ENCODE results near the gene ESR1.

ESR1 gene

DNA sequence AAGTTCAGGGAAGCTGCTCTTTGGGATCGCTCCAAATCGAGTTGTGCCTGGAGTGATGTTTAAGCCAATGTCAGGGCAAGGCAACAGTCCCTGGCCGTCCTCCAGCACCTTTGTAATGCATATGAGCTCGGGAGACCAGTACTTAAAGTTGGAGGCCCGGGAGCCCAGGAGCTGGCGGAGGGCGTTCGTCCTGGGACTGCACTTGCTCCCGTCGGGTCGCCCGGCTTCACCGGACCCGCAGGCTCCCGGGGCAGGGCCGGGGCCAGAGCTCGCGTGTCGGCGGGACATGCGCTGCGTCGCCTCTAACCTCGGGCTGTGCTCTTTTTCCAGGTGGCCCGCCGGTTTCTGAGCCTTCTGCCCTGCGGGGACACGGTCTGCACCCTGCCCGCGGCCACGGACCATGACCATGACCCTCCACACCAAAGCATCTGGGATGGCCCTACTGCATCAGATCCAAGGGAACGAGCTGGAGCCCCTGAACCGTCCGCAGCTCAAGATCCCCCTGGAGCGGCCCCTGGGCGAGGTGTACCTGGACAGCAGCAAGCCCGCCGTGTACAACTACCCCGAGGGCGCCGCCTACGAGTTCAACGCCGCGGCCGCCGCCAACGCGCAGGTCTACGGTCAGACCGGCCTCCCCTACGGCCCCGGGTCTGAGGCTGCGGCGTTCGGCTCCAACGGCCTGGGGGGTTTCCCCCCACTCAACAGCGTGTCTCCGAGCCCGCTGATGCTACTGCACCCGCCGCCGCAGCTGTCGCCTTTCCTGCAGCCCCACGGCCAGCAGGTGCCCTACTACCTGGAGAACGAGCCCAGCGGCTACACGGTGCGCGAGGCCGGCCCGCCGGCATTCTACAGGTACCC lies at the start of gene ESR1:
Gene ESR1, plus strand, starts transcription at position 170 of the 858 bp plus-strand sequence. Its CDS starts 231 bp downstream, at position 401.
- FAIRE-seq = no peak

DNA sequence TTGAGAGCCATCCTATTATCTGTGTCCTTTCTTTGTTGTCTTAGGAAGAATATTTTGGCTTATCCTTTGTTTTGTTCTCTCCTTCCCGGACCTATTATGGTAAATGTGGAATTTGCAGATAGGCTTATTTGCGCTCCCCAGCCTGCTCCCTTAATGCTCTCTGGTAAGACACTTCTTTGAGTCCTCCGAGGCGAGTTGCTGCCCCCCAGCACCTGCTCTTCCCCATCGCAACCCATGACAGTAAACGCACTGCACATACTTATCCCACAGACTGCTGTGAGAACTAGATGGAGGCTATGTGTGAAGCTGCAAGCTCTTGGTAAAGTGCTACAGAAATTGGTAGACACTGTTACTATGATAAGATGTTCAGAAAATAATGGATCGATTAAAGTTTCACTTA lies 47.0 kb upstream of the ESR1 start:
- no peak for FAIRE-seq

DNA sequence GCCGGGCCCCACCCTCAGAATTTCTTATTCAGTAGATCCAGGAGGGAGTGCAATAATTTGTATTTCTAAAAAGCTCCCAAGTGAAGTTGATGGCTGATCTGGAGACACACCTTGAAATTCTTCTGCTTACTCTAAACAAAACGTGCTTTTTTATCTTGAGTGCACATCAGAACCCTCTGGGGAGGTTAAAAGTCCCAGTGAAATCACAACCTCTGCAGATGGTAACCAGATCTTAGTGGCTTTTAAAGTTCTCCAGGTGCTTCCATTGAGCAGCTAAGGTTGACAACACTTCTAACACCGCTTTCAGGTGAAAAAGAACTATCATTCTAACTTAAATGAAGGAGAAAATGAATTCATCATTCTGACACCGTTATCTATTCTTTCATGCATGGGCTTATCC lies 45.6 kb upstream of the ESR1 start:
- FAIRE-seq = no peak

DNA sequence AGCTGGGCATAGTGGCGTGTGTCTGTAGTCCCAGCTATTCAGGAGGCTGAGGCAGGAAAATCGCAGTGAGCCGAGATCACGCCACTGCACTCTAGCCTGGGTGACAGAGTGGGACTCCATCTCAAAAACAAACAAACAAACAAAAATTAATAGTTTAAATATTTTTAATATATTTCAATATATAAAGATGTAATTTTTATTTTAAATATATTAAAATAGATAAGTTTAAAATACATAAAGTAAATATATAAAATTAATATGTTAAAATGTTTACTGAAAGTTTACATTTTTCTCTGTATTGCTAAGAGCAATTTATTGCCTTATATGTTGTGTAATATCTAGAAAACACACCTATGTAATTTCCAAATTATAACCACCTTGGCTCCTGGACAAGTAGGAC lies 44.7 kb upstream of the ESR1 start:
- FAIRE-seq = no peak

DNA sequence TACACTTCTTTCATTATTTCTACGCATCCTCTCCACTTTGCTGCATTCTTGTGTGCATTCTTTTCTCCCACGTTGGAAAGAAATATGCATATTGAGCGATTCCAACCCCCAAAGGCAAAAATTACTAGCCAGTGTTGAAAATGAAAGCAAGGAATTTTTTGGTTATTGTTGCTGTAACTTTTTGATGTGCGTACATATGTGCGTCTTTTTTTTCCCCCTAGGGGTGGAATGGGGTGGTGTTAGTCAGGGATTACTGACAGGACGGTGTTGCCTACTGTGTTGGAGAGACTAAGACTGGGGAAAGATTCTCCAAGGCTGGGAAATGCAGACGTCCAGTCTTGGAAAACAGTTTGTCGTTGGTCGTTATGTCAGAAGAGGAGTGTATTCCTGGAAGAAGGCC lies 44.2 kb upstream of the ESR1 start:
- FAIRE-seq = no peak

DNA sequence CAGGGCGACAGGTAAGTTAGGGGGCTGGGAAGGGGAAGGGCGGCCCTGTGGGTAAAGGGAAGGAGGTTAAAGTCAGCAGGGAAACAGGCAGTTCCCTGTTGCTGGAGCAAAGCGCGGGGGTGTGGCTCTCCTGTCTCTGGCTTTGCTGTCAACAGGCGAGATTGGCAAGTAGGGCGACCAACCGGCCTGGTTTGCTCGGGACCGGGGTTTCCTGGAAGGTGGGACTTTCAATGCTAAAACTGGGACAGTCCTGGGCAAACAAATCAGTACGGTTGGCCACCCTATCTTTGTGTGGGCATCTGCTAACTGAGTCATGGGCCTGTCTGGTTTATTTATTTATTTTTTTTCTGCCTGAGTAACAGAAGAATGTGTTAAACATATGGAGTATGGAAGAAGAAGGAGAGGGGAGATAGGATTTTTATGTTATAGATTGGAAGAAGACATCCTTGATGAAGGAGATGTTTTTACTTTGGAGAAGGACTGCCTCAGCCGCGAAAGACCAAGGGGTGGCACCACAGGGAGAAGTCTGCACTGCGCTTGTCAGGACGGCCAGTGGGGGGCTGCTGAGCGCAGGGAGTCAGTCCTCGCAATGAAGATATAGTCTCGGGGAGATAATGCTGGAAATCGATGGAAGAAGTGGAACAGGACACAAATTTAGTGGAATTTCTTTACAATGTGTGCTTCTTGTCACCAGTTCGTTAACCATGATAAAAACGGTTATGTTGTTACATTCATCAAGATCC lies 43.4 kb upstream of the ESR1 start:
- peak; percentile 56 for FAIRE-seq

DNA sequence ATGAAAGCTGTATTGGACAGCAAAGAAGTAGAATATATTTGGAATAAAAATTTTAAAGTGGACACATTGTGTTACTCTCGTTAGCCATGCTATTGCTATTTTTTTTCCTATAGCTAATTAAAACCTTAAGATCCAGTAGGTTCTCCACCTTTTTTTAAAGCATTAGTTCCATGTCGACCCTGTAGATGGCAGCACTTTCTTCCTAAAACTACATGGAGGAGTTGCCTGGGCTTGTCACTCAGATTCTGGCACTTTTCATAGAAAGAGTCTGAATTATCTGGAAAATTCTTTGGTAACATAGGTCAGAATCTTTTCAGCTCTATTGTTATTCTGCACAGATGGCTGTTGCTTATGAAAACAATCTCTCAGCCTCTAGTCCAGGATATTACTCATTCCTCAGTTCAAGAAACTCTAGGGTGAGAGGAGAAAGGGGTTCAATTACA lies 42.0 kb upstream of the ESR1 start:
- peak; percentile 100 for FAIRE-seq

DNA sequence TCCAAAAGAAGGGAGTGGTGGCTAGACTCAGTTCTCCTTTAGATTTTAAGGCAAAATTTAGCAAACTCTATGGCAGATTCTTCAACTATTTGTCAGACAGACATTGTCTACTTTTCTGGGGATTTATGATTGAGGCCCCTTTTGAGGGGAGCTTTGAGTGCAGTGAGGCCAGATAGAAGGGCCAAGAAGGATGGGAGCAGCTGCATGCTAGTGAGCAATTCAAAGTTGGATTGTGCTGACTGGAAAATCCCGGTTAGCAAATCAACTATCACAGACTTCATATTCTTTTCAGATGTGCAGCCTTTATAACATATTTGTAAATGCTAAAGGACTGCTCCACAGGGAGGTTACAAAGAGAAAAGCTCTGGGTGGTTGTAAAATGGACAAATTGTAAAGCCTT lies 35.0 kb upstream of the ESR1 start:
- no peak for FAIRE-seq

DNA sequence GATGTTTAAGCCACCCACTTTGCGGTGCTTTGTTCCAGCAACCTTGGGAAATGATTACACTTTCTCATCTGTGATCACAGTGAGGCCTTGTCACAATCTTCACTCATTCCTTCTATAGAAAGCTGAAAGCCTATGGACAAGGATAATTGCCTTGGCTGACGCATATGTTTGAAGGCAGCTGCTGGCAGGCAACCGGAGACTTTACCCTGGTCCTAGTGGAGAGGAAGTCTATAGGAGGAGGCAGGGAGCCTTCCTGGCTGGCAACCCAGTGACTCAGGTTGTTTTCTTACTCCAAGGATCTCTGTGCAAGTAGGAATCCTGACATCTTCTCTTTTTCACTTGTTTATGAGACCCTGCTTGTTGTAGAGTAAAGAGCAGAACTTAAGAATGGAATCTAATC lies 34.1 kb upstream of the ESR1 start:
- FAIRE-seq = no peak

DNA sequence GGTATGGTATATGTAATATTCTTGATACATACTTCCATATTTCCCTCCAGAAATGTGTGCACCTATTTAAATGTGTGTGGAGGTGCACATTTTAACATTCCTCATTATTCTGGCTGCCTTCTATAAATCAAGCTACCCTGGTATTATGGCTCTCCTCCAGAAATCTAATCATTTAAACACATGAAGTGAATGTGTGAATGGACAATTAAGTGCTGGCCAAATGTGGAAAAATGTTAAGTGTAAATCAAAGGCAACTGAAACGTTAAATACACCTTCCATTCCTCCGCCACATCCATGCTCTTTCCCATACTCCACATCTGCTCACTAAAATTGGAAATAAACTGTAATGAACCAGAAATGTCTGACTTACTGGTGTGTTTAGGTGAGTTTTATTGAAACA lies 24.9 kb upstream of the ESR1 start:
- no peak for FAIRE-seq

DNA sequence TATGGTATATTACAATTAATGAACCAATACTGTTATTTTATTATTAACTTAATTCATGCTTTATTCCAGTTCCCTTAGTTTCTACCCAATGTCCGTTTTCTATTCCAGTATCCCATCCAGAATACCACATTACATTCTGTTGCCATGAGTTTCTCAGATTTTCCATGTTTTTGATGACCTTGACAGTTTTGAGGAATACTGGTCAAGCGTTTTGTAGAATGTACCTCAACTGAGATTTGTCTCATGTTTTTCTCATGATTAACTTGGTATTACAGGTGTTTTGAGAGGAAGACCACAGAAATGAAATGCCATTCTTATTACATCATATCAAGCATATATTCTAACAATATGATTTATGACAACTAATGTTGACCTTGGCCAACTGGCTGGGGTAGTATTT lies 23.8 kb upstream of the ESR1 start:
- FAIRE-seq = no peak

DNA sequence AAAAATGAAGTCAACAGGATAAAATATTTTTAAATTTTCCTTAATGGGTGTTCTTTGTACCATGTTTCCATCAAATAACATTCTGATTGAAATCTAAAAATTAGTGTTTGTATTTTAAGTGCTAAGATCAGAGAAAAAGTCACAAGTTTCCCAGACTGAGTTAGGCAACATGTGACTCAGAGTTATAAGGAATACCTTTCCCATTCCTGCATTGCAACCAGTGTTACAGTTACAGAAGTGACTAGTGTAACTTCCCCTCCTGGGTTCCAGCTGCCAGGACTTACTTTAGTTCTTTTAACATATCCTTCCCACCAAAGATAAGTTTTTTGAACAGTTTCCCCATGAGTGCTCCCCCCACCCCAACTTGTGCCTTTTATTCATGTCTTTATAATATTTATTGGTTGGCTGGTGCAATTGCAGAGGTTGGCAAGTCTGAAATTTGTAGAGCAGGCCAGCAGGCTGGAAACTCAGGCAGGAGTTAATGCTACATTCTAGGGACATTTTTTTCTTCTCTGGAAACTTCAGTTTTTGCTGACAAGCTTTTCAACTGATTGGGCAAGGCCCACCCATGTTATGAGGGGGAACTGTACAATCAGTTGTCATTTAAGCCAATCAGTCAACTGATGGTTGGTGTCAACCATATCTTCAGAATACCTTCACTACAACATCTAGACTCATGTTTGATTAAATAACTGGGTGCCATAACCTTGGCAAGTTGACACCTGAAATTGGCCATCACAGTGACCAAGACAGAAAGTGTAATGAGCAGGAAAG lies 22.9 kb upstream of the ESR1 start:
- FAIRE-seq = no peak

DNA sequence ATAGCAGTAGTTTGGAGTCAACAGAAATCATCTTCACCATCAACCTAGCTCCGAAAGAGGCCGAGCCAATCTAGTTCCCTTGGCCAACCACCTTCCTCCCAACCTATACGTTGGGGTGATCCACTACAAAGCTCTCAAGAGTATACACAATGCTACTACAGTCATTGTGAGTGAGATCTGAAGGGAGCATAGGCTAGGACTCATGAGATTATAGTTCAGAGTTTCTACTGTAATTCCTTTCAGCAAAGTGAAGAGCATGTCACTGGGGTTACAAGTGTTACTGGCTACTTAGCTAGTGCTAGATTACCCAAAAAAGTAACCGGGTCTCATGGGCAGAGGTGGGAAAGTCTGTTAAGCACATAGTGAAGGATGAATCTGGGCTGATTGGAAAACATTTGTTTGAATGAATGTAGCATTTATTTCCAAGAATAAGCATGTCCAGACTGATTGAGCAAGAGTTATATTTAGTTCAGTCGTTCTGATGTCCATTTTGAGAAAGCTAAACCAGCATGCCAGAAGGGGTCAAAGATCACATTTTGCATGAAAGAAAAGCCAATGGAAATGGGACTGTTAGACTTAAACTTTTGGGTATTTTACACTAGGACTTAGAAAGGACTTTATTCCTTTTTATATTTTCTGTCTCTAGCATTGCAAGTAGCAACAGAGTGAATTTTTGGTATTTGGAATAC lies 10.5 kb upstream of the ESR1 start:
- FAIRE-seq = no peak

DNA sequence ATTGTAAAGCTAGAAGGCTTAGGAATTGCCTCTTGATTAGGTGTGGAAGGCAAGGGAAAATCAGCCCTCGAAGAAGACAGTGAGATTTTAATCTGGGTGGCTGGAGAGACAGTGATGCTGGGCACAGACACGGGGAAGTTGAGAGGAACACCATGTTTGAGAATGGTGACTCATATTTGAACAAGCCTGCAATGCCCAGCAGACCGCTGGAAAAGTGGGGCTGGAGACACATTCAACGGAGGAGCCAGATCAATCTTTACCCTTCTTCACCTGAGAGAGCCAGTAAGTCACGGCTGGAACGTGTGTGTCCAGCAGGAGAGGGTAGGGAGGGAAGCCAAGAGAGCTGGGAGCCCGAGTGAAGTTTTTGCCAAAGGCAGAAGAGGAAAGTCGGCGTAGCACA lies 3.7 kb upstream of the ESR1 start:
- no peak for FAIRE-seq

DNA sequence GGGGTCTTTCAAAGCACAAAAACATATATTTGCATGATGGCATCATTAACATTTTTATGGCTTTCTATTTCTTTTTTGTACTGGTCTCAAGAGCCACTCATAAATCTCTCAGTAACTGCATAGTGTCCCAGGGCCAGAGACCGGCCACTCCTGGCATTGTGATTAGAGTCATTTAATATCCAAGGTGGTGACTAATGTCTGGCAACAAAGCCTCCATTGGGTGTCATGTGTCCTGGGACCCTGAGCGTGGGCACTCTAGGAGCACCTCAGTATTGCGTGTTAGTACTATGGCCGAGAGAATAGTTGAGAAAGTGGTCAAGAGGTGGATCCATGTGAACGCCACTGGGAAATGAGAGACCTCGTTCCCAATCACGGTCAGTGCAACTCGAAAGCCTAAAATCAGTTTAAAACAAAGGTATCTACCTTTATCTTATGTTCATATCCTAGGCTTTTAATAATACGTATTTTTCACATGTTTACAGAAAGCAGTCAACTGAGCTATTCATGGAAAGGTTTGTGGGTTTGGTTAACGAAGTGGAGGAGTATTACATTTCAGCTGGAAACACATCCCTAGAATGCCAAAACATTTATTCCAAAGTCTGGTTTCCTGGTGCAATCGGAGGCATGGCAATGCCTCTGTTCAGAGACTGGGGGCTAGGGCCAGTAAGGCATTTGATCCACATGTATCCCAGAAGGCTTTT lies 2.7 kb upstream of the ESR1 start:
- FAIRE-seq = no peak

DNA sequence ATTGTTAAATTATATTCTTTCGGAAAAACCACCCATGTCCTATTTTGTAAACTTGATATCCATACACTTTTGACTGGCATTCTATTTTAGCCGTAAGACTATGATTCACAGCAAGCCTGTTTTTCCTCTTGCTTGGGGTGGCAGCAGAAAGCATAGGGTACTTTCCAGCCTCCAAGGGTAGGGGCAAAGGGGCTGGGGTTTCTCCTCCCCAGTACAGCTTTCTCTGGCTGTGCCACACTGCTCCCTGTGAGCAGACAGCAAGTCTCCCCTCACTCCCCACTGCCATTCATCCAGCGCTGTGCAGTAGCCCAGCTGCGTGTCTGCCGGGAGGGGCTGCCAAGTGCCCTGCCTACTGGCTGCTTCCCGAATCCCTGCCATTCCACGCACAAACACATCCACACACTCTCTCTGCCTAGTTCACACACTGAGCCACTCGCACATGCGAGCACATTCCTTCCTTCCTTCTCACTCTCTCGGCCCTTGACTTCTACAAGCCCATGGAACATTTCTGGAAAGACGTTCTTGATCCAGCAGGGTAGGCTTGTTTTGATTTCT lies 2.1 kb upstream of the ESR1 start:
- no peak for FAIRE-seq

DNA sequence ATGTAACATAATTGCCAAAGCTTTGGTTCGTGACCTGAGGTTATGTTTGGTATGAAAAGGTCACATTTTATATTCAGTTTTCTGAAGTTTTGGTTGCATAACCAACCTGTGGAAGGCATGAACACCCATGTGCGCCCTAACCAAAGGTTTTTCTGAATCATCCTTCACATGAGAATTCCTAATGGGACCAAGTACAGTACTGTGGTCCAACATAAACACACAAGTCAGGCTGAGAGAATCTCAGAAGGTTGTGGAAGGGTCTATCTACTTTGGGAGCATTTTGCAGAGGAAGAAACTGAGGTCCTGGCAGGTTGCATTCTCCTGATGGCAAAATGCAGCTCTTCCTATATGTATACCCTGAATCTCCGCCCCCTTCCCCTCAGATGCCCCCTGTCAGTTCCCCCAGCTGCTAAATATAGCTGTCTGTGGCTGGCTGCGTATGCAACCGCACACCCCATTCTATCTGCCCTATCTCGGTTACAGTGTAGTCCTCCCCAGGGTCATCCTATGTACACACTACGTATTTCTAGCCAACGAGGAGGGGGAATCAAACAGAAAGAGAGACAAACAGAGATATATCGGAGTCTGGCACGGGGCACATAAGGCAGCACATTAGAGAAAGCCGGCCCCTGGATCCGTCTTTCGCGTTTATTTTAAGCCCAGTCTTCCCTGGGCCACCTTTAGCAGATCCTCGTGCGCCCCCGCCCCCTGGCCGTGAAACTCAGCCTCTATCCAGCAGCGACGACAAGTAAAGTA lies 547 bp upstream of the ESR1 start:
- no peak for FAIRE-seq

DNA sequence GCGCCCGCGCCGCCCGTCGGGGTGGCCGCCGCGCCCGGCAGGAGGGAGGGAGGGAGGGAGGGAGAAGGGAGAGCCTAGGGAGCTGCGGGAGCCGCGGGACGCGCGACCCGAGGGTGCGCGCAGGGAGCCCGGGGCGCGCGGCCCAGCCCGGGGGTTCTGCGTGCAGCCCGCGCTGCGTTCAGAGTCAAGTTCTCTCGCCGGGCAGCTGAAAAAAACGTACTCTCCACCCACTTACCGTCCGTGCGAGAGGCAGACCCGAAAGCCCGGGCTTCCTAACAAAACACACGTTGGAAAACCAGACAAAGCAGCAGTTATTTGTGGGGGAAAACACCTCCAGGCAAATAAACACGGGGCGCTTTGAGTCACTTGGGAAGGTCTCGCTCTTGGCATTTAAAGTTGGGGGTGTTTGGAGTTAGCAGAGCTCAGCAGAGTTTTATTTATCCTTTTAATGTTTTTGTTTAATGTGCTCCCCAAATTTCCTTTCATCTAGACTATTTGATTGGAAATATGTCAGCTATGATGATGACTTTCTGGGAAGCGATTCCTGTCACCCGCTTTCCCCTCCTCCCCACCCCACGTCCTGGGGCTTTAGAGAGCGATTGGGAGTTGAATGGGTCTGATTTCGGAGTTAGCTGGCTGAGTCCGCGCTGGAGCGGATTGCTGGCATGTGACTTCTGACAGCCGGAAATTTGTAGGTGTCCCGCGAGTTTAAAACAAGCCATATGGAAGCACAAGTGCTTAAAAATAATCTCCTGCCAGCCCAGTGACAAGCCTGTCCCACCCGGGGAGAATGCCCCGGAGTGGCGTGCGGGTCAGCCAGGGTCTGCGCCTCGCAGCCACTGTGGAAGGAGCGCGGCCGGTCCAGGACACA lies 1.1 kb downstream of the ESR1 start:
- FAIRE-seq = no peak

DNA sequence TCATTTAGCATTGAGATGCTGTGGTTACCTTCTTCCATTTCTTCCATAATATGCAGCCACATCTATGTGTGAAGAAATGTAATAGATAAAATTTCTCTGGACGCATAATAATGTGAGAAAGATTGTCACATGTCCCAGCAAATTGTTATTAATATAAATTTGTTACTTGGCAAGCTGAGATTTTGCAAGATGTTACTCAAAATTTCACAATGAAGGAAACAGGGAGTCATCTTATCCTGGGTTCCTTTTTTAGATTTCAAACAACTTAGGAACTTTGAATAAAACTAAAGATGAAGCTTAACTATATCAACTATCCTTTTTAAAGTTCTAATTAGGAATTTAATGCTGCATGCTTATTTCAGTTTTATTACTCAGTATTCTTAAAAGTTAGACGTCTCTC lies 3.6 kb downstream of the ESR1 start:
- no peak for FAIRE-seq

DNA sequence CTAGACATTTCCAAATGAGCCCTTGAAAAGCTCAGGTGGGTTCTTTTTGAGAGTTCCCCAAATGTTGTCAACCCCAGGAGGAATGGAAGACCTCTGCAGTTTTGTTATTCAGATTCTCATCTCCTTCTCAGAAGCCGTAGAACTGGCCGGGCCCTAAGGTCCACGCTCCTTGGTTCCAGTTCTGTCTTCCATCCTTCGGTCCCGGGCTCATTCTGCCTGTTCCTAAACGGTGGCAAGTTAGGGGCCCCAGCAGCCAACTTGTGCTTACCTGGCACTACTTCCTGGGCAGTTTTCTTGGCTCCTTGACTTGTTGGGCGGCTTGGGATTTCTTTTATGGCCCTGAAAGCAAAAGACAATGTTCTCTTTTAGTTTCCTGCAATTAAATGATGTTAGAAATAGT lies 6.4 kb downstream of the ESR1 start:
- no peak for FAIRE-seq
